LoVo (cell line): ENCODE data around the gene SCAF4.
"Not testable (repeated sequence)": the region's sequence is repeated elsewhere in the genome, so short reads cannot be mapped to it uniquely, and the experiment has no call there.

Experiments used
- DNase-seq: peaks from one replicate; pipeline ENCODE4 v3.0.0-alpha.2; 2016; ENCODE audit warnings: low spot score

SCAF4 gene

DNA sequence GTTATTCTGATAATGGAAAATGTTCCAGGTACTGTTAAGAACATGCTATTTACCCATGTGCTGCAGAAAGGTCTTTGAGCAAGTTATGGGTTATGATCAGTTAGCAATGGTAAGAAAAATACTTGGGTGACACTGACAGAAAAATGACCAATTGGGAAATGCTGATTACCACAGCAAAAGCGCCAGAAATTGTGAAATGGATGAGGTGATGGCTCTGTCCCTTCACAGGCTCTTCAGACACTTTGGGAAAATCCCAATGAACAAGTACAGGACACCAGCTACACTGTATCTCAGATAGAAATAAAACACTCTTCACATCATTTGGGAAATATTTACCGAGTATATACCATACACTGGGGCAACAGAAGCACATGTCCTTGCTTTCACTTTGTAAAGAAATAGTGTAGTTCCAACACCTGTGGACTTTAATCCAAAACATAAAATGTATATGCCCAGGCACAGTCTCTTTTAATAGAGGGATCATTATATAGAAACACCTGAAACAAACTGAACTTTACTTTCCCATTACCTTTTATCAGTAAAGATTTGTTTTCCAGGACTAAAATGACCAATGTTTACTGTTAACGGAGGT, 58.5 kb downstream of the SCAF4 start:
- no peak for DNase-seq

DNA sequence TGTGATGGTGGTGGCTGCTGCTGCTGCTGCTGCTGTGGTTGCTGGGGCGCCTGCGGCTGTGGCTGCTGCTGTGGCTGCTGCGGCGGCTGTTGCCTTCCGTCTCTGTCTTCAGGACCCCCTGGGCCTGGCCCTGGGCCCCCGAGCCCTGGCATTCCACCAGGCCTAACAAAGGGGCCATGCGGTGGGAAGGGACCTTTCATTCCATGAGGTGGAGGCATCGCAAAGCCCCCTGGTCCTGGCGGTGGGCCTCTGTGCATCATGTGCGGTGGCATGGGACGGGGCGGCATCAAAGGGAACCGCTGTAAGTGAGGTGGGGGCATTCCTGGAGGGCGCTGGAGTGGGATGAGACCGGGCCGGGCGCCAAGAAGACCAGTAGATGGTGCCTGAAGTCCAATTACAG, 60.0 kb downstream of the SCAF4 start:
- DNase-seq: no peak

DNA sequence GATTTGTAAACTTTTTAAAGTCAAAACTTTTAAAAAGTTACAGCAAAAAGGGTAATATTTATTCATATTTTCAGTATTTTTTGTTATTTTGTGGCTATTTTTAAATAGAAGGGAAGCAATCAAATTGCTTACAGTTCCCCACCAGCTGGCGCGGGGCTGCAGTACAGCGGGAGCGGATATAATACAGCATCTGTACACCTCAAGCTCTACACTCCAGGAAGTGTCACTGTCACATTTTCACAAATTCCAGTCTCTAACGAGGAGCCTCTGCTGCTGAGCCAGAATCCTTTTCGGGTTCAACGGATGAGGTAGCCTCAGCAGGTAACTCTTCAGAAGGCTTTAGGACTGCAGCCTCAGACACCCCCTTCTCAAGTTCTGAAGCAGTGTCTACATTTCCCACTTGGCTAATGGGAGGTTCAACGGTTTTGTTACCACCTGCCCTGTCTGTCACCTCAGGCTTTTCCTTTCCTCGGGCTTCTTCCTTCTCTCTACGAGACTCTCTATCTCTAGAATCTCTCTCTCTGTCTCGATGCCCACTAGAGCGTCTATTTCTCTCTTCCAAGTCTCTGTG, 60.7 kb downstream of the SCAF4 start:
- no peak for DNase-seq

DNA sequence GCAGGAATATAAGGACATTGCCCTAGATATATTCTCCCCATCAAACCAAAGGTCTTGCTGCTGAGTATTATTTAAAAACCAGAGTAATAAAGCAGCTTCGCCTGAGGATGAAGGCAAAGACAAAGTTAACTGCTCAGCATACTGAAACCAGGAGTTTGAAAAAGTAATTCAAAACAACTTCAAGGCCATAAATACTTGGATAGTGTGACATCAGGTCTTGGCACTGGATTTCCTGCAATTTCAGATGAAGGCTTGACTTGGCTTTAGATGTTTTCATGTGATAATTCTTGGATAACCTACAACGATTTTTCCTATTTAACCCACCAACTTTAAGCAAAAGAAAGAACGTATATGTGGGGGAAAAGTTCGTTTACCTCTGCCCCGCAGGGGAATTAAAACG, 61.8 kb downstream of the SCAF4 start:
- no peak for DNase-seq

DNA sequence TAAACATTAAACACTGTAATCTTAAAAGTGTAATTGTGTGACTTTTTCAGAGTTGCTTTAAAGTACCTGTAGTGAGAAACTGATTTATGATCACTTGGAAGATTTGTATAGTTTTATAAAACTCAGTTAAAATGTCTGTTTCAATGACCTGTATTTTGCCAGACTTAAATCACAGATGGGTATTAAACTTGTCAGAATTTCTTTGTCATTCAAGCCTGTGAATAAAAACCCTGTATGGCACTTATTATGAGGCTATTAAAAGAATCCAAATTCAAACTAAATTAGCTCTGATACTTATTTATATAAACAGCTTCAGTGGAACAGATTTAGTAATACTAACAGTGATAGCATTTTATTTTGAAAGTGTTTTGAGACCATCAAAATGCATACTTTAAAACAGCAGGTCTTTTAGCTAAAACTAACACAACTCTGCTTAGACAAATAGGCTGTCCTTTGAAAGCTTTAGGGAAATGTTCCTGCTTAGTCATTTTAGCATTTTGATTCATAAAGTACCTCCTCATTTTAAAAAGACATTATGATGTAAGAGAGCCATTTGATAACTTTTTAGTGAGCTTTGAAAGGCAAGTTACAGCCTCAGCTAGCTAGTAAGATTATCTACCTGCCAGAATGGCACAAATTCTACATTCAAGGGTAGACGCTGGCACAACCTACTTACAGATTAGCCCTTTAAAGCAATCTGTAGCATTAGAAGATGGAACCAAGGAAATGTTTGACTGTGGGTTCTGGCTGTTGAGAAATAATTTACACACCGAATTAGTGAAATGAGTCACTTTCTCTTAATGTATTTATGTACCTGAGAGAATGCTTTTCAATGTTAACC, 63.0 kb downstream of the SCAF4 start:
- DNase-seq: no peak

DNA sequence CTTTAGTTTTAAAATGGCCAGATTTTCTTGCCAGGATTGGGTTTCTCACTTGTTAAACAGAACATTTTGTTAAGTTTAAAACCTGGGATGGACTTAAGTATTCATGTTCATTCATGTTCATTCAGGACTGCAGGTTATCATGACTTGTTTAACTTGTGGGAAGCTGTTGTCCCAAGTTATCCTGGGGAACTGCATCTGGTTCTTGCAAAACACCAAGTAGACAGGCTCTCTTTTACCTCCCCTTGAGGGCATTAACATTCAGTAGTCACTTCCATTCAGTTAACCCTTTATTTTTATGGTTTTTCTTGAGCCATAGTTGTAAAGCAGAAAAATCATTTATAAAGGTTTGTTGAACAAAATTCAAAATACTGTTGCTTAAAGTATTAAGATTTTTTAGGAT, 64.3 kb downstream of the SCAF4 start:
- DNase-seq: no peak

DNA sequence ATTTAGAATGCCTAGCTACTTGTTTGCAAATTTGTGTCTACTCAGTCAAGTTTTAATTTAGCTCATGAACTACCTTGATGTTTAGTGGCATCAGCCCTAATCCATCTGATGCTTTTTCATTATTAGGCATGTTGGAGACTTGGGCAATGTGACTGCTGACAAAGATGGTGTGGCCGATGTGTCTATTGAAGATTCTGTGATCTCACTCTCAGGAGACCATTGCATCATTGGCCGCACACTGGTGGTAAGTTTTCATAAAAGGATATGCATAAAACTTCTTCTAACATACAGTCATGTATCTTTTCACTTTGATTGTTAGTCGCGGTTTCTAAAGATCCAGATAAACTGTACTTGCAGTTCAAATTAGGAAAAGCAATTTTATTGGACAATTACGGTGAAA, 64.8 kb downstream of the SCAF4 start:
- no peak for DNase-seq

DNA sequence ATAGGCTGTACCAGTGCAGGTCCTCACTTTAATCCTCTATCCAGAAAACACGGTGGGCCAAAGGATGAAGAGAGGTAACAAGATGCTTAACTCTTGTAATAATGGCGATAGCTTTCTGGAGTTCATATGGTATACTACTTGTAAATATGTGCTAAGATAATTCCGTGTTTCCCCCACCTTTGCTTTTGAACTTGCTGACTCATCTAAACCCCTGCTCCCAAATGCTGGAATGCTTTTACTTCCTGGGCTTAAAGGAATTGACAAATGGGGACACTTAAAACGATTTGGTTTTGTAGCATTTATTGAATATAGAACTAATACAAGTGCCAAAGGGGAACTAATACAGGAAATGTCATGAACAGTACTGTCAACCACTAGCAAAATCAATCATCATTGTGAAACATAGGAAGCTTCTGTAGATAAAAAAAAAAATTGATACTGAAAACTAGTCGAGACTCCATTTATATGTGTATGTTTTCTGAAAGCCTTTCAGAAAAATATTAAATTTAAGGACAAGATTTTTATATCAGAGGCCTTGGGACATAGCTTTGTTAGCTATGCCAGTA, 65.4 kb downstream of the SCAF4 start:
- no peak for DNase-seq

DNA sequence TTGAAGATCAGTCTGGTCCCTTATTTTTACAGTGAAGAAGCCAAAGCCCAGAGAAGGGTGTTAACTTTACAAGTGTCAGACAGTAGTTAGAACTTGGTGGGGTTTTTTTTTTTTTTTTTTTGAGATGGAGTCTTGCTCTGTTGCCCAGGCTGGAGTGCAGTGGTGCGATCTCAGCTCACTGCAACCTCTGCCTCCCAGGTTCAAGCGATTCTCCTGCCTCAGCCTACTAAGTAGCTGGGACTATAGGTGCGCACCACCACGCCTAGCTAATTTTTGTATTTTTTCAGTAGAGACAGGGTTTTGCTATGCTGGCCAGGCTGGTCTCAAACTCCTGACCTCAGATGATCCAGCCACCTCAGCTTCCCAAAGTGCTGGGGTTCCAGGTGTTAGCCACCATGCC, 66.0 kb downstream of the SCAF4 start:
- not testable (repeated sequence) for DNase-seq

DNA sequence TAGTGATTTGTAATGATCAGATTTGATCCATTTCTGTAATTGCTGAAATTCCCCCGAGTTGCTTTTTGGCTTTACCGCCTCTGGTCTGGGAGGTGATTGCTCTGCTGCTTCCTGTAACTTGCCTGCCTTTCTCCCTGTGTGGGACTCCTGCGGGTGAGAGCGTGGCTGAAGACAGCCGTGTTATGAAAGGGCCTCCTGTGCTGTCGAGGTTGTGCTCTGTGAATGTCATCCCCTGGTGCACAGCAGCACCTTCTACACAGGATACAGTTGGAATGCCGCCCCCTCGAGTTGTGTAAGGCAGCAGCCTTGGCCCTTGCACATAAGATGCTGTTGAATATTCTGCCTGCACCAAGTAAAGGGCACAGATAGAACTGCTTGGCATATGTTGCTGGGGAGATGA, 66.5 kb downstream of the SCAF4 start:
- DNase-seq: no peak

DNA sequence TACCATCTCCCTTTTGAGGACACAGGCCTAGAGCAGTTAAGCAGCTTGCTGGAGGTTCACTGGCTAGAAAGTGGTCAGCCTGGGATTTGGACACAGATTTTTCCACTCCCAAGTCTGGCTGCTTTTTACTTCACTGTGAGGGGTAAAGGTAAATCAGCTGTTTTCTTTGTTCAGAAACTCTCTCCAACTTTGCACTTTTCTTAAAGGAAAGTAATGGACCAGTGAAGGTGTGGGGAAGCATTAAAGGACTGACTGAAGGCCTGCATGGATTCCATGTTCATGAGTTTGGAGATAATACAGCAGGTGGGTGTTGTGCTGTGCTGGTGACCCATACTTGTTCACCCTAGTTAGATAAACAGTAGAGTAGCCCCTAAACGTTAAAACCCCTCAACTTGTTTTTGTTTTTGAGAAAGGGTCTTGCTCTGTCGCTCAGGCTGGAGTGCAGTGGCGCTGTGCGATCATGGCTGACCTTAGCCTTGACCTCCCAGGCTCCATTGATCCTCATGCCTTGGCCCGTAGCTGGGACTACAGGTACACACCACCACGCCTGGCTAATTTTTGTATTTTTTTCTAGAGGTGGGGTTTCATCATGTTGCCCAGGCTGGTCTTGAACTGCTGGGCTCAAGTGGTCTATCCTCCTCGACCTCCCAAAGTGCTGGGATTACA, 68.2 kb downstream of the SCAF4 start:
- no peak for DNase-seq

DNA sequence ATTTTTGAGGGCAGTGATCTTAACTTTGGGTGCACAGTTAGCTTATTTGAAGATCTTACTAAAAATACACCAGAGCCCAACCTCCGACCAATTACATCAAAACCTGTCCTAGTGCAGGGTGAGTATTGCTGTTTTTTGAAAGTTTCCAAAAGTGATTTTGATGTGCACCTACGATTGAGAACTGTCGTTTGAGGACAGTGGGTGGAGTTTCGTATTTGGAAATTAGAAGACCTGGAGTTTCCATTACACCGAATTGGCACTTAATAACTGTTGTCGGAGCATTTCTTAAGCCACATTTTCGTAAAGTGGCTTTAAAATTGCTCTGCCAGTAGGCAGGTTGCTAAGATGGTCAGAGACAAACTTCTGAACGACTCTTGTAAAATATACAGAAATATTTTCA, 71.3 kb downstream of the SCAF4 start:
- no peak for DNase-seq

DNA sequence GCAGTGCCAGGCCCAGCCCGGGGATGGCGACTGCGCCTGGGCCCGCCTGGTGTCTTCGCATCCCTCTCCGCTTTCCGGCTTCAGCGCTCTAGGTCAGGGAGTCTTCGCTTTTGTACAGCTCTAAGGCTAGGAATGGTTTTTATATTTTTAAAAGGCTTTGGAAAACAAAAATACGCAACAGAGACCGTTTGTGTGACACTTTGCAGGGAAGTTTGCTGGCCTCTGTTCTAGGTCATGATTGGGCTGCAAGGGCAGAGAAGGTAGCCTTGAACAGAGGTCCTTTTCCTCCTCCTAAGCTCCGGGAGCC, 71.7 kb downstream of the SCAF4 start:
- DNase-seq: no peak

DNA sequence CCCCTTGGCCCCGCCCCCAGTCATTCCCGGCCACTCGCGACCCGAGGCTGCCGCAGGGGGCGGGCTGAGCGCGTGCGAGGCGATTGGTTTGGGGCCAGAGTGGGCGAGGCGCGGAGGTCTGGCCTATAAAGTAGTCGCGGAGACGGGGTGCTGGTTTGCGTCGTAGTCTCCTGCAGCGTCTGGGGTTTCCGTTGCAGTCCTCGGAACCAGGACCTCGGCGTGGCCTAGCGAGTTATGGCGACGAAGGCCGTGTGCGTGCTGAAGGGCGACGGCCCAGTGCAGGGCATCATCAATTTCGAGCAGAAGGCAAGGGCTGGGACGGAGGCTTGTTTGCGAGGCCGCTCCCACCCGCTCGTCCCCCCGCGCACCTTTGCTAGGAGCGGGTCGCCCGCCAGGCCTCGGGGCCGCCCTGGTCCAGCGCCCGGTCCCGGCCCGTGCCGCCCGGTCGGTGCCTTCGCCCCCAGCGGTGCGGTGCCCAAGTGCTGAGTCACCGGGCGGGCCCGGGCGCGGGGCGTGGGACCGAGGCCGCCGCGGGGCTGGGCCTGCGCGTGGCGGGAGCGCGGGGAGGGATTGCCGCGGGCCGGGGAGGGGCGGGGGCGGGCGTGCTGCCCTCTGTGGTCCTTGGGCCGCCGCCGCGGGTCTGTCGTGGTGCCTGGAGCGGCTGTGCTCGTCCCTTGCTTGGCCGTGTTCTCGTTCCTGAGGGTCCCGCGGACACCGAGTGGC, 72.2 kb downstream of the SCAF4 start, which contains the start of gene SOD1:
SOD1 (plus strand) TSS at position 158 of the 723 bp plus-strand sequence; CDS start at position 235, 77 bp downstream.
- DNase-seq: peak; percentile 97

DNA sequence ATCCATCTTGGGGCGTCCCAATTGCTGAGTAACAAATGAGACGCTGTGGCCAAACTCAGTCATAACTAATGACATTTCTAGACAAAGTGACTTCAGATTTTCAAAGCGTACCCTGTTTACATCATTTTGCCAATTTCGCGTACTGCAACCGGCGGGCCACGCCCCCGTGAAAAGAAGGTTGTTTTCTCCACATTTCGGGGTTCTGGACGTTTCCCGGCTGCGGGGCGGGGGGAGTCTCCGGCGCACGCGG, 72.7 kb downstream of the SCAF4 start:
- DNase-seq: no peak

DNA sequence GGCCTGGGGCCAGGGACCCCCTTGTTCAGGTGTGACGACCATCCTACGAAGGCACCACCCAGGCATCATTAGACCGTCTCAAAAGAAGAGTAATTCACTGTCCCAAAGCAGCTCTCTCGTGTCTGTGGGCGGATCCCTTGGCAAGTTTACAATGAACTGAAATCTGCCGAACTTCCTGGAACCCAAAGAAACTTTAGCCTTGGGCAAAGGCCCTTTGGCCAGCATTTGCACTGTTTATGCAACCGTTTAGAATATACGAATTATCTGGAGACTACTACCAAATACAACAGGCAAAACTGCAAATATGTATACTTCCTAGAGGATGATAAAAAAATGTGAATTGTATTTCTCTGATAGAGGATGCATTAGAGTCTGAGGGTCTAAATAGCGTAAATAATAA, 73.9 kb downstream of the SCAF4 start:
- DNase-seq: no peak

DNA sequence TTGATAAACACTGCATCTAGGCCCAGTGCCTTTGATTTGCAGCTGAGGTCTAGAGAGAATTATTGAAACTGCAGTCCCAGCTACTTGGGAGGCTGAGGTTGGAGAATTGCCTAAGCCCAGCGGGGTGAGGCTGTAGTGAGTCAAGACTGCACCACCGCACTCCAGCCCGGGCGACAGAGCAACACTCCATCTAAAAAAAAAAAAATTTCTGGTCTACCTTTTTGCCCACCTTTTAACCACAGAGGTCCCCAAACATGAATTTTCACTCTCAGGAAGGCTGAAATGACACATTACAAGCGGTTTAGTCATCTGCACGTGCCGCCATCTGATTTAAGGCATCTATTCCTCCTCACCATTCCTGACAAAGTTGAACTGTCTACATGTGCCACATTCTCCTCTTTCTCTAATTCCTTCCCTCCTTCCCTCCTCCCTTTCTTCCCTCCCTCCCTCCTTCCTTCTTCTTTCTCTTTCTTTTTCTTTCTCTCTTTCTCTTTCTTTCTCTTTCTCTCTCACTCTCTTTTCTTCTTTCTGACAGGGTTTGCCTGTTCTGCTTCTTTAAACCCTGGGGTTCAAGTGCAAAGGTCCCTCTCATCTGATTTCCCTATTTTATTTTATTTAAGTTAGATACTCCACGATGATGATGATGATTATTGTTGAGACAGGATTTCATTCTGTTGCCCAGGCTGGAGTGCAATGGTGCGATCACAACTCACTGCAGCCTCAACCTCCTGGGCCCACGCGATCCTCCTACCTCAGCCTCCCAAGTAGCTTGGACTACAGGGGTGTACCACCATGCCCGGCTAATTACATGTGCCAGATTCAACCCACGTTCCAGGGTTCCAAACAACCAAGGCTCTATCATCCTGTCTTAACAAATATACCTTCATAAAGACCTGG, 75.5 kb downstream of the SCAF4 start:
- DNase-seq: no peak

DNA sequence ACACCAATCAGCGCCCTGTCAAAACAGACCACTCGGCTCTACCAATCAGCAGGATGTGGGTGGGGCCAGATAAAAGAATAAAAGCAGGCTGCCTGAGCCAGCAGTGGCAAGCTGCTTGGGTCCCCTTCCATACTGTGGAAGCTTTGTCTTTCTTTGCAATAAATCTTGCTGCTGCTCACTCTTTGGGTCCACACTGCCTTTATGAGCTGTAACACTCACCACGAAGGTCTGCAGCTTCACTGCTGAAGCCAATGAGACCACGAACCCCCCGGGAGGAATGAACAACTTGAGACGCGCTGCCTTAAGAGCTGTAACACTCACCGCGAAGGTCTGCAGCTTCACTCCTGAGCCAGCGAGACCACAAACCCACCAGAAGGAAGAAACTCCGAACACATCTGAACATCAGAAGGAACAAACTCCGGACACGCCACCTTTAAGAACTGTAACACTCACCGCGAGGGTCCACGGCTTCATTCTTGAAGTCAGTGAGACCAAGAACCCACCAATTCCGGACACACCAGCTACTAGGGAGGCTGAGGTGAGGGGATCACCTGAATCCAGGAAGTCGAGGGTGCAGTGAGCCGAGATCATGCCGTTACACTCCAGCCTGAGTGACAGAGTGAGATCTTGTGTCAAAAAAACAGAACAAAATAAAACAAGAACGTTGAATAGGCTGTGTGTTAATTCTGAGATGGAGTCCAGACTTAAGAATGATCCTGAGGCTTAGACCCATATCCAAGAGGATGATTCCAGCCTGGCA, 76.9 kb downstream of the SCAF4 start:
- DNase-seq: not testable (repeated sequence)

DNA sequence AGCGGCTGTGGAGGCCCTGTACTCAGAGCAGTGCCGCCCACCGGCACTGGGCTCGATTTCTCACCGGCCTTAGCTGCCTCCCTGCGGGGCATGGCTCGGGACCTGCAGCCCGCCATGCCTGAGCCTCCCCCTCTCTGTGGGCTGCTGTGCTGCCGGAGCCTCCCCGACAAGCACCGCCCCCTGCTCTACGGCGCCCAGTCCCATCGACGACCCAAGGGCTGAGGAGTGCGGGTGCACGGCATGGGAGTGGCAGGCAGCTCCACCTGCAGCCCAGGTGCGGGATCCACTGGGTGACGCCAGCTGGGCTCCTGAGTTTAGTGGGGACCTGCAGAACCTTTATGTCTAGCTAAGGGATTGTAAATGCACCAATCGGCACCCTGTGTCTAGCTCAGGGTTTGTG, 77.6 kb downstream of the SCAF4 start:
- DNase-seq: no peak

DNA sequence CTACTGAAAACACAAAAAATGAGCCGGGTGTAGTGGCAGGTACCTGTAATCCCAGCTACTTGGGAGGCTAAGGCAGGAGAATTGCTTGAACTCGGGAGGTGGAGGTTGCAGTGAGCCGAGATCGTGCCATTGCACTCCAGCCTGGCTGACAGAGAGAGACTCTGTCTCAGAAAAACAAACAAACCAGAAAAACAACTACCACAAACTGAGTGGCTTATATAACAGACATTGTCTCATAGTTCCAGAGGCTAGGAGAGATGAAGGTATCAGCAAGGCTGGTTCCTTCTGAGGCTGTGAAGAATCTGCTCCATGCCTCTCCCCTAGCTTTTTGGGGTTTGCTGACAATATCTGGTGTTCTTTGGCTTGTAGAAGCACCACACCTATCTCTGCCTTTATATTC, 80.4 kb downstream of the SCAF4 start:
- not testable (repeated sequence) for DNase-seq

DNA sequence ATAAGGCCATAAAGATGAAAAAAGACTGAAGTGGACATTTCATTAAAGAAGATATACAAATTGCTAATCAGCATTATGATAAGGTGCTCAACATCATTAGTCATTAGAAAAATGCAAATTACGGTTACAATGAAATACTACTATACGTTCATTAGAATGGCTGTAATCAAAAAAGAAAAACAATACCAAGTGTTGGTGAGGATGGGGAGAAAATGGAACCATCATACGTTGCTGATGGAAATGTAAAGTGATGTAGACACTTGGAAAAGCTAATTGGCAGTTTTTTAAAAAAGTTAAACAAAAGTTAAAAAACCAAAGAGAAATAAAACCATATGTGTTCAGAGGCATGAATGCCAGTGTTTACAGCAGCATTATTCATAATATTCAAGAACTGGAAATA, 81.0 kb downstream of the SCAF4 start:
- DNase-seq: no peak
